Measurements from ENCODE around the gene OR5K2. TPM values are rescaled to one million over a fixed set of nuclear protein-coding genes. Genes with fewer than 3 reads are reported as not detected.

Gene OR5K2
- total RNA-seq, 1 donor from 2014 or later: not detected

DNA sequence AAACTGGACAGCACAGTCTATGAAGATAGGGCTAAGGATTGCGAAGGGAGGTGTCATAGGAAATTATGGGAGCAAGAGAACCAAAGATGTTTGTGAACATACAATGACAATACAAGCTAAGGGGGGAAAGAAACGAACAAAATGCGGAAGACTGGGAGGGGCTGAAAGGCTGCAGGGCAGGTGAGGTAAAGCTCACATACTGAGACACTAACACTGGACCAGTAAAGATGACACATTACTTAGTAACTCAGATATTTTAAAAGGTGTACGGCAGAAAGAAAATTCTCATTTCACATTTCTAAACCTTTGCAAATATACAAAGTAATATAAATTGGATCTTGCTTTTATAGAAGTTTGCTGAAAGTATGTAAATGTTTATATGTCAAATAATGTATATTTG is 15.1 kb downstream of the OR5K2 start:
- intact Hi-C loops (cut with micrococcal nuclease): no loop called here
- H3K27ac ChIP-seq (replicated peaks): no peak overlapping the region
- H3K36me3 ChIP-seq: peaks cover 54% of the 10 kb centered on the region

DNA sequence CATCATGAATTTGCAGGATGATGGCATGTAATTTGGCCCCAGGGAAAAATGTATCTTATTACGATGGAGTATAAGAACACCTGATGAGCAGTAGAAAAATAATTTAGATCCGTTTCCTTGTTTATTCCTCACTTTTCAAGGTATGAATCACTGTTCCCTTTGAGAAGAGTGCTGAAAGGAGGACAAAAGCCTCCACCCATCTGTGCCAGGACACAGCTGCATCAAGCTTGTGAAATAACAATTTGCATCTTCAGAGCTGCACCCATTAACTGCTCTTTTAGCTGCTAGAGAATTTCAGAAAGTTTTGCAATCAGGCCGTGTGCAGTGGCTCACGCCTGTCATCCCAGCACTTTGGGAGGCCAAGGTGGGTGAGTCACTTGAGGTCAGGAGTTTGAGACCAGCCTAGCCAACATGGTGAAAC is 15.6 kb downstream of the OR5K2 start:
- TF ChIP-seq, protein P1, sequence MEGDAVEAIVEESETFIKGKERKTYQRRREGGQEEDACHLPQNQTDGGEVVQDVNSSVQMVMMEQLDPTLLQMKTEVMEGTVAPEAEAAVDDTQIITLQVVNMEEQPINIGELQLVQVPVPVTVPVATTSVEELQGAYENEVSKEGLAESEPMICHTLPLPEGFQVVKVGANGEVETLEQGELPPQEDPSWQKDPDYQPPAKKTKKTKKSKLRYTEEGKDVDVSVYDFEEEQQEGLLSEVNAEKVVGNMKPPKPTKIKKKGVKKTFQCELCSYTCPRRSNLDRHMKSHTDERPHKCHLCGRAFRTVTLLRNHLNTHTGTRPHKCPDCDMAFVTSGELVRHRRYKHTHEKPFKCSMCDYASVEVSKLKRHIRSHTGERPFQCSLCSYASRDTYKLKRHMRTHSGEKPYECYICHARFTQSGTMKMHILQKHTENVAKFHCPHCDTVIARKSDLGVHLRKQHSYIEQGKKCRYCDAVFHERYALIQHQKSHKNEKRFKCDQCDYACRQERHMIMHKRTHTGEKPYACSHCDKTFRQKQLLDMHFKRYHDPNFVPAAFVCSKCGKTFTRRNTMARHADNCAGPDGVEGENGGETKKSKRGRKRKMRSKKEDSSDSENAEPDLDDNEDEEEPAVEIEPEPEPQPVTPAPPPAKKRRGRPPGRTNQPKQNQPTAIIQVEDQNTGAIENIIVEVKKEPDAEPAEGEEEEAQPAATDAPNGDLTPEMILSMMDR (IDR thresholded peaks at IDR 0.05; ENCODE audit: borderline replicate concordance): no peak
- H3K4me3 ChIP-seq: no peak overlapping the region
- peaks cover 56% of the 10 kb centered on the region for H3K36me3 ChIP-seq
- no peaks in the 10 kb centered on the region for H3K27me3 ChIP-seq (ENCODE audit: low read depth)
- intact Hi-C loops (cut with micrococcal nuclease): no loop called here
- H3K9me3 ChIP-seq (replicated peaks): no peaks in the 10 kb centered on the region
- no peak for DNase-seq
- peaks cover 13% of the 10 kb centered on the region for H3K4me1 ChIP-seq
- H3K27ac ChIP-seq (replicated peaks): no peak overlapping the region

More for the DNA sequence above, 15.1 kb downstream of the OR5K2 start:
- Histone ChIP-seq H3K9me3 (replicated peaks) (no peaks in the 10 kb centered on the region), H3K4me1 (peaks cover 10% of the 10 kb centered on the region), H3K4me3 (no peak overlapping the region), H3K27me3 (ENCODE audit: low read depth) (no peaks in the 10 kb centered on the region)
- no peak for DNase-seq
- TF ChIP-seq, protein P1 (IDR thresholded peaks at IDR 0.05; ENCODE audit: borderline replicate concordance): no peak

DNA sequence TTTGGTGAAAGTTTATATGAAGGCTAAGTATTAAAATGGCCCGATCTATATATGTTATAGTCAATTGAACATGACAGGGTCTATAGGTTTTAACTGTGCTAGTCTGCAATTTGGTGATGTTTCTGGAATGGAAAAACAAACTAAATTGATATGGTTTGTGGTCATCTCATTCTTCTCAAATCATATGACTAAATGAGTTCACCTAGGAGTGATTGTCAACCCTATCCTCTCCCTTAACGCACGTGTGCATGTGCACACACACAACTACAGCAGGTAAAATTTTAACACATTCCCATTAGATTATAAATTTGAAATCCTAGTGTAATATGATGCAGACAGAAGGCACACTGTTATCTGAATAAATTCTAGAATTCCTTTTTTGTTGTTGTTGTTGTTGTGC is 16.3 kb downstream of the OR5K2 start:
- TF ChIP-seq, protein P1 (IDR thresholded peaks at IDR 0.05; ENCODE audit: borderline replicate concordance): no peak
- no peak overlapping the region for H3K27ac ChIP-seq (replicated peaks)
- DNase-seq: no peak
- H3K4me3 ChIP-seq: no peak overlapping the region
- H3K9me3 ChIP-seq (replicated peaks): no peaks in the 10 kb centered on the region
- intact Hi-C loops (cut with micrococcal nuclease): no loop called here
- H3K27me3 ChIP-seq (ENCODE audit: low read depth): no peaks in the 10 kb centered on the region
- peaks cover 18% of the 10 kb centered on the region for H3K4me1 ChIP-seq
- H3K36me3 ChIP-seq: peaks cover 61% of the 10 kb centered on the region

DNA sequence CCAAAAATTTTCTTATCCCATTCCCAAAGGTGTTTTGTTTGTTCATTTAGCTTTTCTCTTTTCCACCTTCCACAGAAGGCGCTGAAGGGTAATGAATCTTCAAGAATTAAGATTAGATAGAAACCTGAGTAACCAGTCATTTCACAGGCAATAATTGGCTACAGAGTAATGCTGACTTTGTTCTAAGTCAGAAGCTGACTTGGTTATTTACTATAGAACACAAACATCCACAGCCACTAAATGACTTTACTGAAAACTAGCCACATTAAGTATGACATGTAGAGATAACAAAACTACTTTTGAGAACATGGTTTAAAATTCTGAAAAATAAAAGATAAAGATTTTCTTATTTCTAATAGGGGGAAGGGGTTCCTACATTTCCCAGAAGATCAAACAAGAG is 17.5 kb downstream of the OR5K2 start:
- H3K36me3 ChIP-seq: peaks cover 66% of the 10 kb centered on the region
- no peak for DNase-seq

DNA sequence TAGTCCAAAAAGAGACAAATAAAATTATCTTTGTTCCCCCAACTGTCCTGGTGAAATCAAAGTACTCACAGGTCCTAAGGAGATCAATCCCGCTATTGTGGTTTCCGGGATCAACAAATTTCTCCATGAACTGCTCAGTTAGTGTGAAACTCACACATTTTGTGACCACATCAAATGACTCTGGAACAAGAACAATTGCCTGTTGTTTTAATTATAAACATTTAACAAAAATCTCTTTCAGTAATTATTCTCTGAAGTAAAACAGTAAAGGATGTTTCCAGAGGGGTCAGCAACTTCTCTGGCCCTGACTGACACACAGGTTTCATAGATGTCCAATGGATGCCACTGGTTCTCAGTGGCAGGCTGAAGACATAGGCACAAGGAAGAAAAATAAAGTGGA is 21.3 kb downstream of the OR5K2 start:
- peaks cover 60% of the 10 kb centered on the region for H3K4me1 ChIP-seq
- no peak overlapping the region for H3K27ac ChIP-seq (replicated peaks)
- peaks cover 50% of the 10 kb centered on the region for H3K36me3 ChIP-seq
- DNase-seq: no peak
- H3K4me3 ChIP-seq: no peak overlapping the region
- H3K27me3 ChIP-seq (ENCODE audit: low read depth): no peaks in the 10 kb centered on the region
- H3K9me3 ChIP-seq (replicated peaks): no peaks in the 10 kb centered on the region
- TF ChIP-seq, protein P1 (IDR thresholded peaks at IDR 0.05; ENCODE audit: borderline replicate concordance): no peak
- intact Hi-C loops (cut with micrococcal nuclease): no loop called here

More for the DNA sequence above, 17.5 kb downstream of the OR5K2 start:
- no peaks in the 10 kb centered on the region for H3K9me3 ChIP-seq (replicated peaks)
- H3K4me1 ChIP-seq: peaks cover 30% of the 10 kb centered on the region
- TF ChIP-seq, protein P1 (IDR thresholded peaks at IDR 0.05; ENCODE audit: borderline replicate concordance): no peak
- no peak overlapping the region for H3K27ac ChIP-seq (replicated peaks)
- no peak overlapping the region for H3K4me3 ChIP-seq
- H3K27me3 ChIP-seq (ENCODE audit: low read depth): no peaks in the 10 kb centered on the region
- intact Hi-C loops (cut with micrococcal nuclease): no loop called here
